GM12872 (cell line): ENCODE data around the gene ZFYVE28.

Source experiments
- CTCF ChIP-seq: IDR thresholded peaks from 3 replicates; pipeline ENCODE4 v1.5.1; 2011; ENCODE audit warnings: low read depth, mild to moderate bottlenecking, low read length, moderate library complexity; ENCODE audit not compliant: insufficient read depth

Gene ZFYVE28

GRCh38 chr4:2434420-2434819 is 16.0 kb upstream of the ZFYVE28 start:
- TF ChIP-seq CTCF: no peak

DNA sequence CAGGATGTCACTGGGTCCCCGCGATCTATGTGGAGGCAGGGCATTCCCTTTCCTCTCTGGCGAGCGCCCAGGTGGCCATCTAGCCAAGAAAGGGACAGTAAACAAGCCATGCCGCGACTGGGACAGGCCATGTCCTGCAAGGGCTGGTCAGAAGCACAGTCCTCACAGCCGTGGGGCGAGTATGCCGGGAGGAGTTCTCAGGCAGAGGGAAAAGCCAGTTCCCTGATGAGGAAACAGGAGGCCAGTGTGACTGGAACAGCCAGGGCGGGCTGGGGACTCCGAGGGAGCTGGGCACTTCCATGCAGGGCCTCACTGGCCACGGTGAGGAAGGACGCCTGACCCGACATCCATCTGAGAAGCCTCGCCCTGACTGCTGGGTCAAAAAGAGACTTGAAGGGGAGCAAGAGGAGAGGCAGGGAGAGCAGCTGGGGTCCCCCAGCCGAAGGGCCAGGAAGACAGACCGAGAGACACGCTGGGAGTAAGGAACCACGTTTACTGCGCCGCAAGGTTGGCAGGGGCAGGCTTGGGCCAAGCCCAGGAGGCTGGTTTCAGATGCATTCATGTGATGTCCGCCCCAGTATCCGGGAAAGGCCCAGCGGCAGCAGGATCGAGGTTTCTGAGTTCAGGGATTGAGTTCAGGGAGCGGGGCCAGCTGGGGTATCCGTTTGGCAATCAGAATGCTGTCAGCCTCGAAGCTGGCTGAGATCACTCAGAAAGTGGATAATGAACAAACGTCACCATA is 15.3 kb upstream of the ZFYVE28 start:
- no peak for TF ChIP-seq CTCF

GRCh38 chr4:2432991-2433530 is 14.6 kb upstream of the ZFYVE28 start:
- TF ChIP-seq CTCF: no peak

GRCh38 chr4:2432004-2432403 is 13.6 kb upstream of the ZFYVE28 start:
- TF ChIP-seq CTCF: no peak

- no peak for TF ChIP-seq CTCF
Observed at GRCh38 chr4:2428496-2429213, 10.2 kb upstream of the ZFYVE28 start.

GRCh38 chr4:2427383-2428334 is 9.2 kb upstream of the ZFYVE28 start:
- no peak for TF ChIP-seq CTCF
